Hematopoietic multipotent progenitor cell treated with erythropoietin and hydrocortisone succinate and interleukin-3 and kit ligand, for 17 days (in vitro differentiated cells): ENCODE measurements around the gene HSPE1.
"Not testable (repeated sequence)": the region's sequence is repeated elsewhere in the genome, so short reads cannot be mapped to it uniquely, and the experiment has no call there.

Source experiments
- DNase-seq: peaks from one replicate; pipeline ENCODE4 v3.0.0-alpha.2; 2015; ENCODE audit warnings: low spot score

The HSPE1 gene

GRCh38 chr2:197498235-197498936, 1.8 kb upstream of the HSPE1 start:
- DNase-seq, result peak; percentile 63

- DNase-seq, result peak; percentile 66
Observed at GRCh38 chr2:197498937-197499593, 1.1 kb upstream of the HSPE1 start.

- peak; percentile 58 for DNase-seq
Observed at GRCh38 chr2:197500503-197501131, 438 bp downstream of the HSPE1 start.

GRCh38 chr2:197502201-197502600, 2.0 kb downstream of the HSPE1 start:
- DNase-seq, result no peak

GRCh38 chr2:197502685-197503084, 2.5 kb downstream of the HSPE1 start:
- no peak for DNase-seq

GRCh38 chr2:197504000-197504399, 3.8 kb downstream of the HSPE1 start:
- no peak for DNase-seq

GRCh38 chr2:197504512-197504911, 4.3 kb downstream of the HSPE1 start:
- no peak for DNase-seq

- no peak for DNase-seq
Observed at GRCh38 chr2:197506658-197507057, 6.5 kb downstream of the HSPE1 start.

- peak; percentile 71 for DNase-seq
Observed at GRCh38 chr2:197513915-197514314, 13.7 kb downstream of the HSPE1 start.

- DNase-seq, result peak; percentile 56
Observed at GRCh38 chr2:197514754-197515153, 14.6 kb downstream of the HSPE1 start.

GRCh38 chr2:197515315-197515738, 15.1 kb downstream of the HSPE1 start:
- DNase-seq, result peak; percentile 78

GRCh38 chr2:197515739-197516392, 15.7 kb downstream of the HSPE1 start, which contains the start of gene MOB4:
Gene MOB4 (plus strand): TSS chr2:197516066. CDS start chr2:197516087, 21 bp downstream.
- DNase-seq, result peak; percentile 94

- peak; percentile 51 for DNase-seq
Observed at GRCh38 chr2:197516393-197516761, 16.2 kb downstream of the HSPE1 start.

GRCh38 chr2:197517150-197517549, 17.0 kb downstream of the HSPE1 start:
- DNase-seq, result no peak

- DNase-seq, result no peak
Observed at GRCh38 chr2:197538412-197538811, 38.2 kb downstream of the HSPE1 start.

GRCh38 chr2:197539734-197540133, 39.6 kb downstream of the HSPE1 start:
- DNase-seq, result no peak

- DNase-seq, result no peak
Observed at GRCh38 chr2:197543206-197543605, 43.0 kb downstream of the HSPE1 start.

GRCh38 chr2:197547163-197547900, 47.2 kb downstream of the HSPE1 start:
- no peak for DNase-seq

GRCh38 chr2:197548582-197548981, 48.4 kb downstream of the HSPE1 start:
- no peak for DNase-seq

GRCh38 chr2:197551260-197551659, 51.1 kb downstream of the HSPE1 start:
- not testable (repeated sequence) for DNase-seq
